SK-N-SH (cell line): ENCODE measurements around the gene SNX10. TPM values are rescaled to one million over a fixed set of nuclear protein-coding genes. Genes with fewer than 3 reads are reported as not detected.

Experiments
- CTCF ChIA-PET: fragments of 300-600, 350-600 bp; formaldehyde crosslinking; extraction: SDS; loops from one replicate; lab custom pipeline; 2021; lab: Yijun Ruan, JAX
- POLR2A ChIA-PET: fragments of 350-600 bp; sonication (Branson Sonifier 250); formaldehyde crosslinking; extraction: SDS; loops from one replicate; lab custom pipeline; 2020; ENCODE audit warnings: antibody characterized with exemption, inconsistent platforms; lab: Yijun Ruan, JAX
- DNase-seq: peaks from one replicate; pipeline ENCODE4 v3.0.0; 2012
- H2AFZ ChIP-seq: fragments of 200-600 bp; sonication (generic); 2 replicates; pipeline ENCODE4 v1.8.1; 2016; ENCODE audit warnings: antibody characterized with exemption, mild to moderate bottlenecking, low read depth
- H3F3A ChIP-seq: fragments of 200-600 bp; sonication (generic); replicated peaks from 2 replicates; pipeline ENCODE3; 2016; ENCODE audit warnings: antibody characterized with exemption, mild to moderate bottlenecking; ENCODE audit not compliant: insufficient read depth
- H3K27ac ChIP-seq, 2 experiments: fragments of 200-500 bp in 1 of 2; fragments of 200-600 bp in 1 of 2; sonication (Bioruptor generic) in 1 of 2; sonication (generic), shearing (Covaris generic) in 1 of 2; 2 replicates each; pipeline versions ENCODE4 v1.5.1 to v1.6.1; 2014 to 2016; ENCODE audit warnings: low read depth in 2 of 2, inconsistent platforms in 1 of 2, low read length in 1 of 2, mild to moderate bottlenecking in 1 of 2, mixed read lengths in 1 of 2
- H3K27me3 ChIP-seq: fragments of 200-600 bp; sonication (generic), shearing (Covaris generic); 2 replicates; pipeline ENCODE4 v1.6.1; 2016; ENCODE audit warnings: mixed run types; ENCODE audit not compliant: insufficient read depth
- H3K36me3 ChIP-seq, 2 experiments: fragments of 200-500 bp in 1 of 2; fragments of 200-600 bp in 1 of 2; sonication (Bioruptor generic) in 1 of 2; sonication (generic) in 1 of 2; replicated peaks in 1 of 2; 2 replicates each; pipeline versions ENCODE3 to v1.5.1; 2014 to 2016; ENCODE audit warnings: low read length in 1 of 2, mild to moderate bottlenecking in 1 of 2; ENCODE audit not compliant: insufficient read depth in 2 of 2, control insufficient read depth in 1 of 2
- H3K4me1 ChIP-seq, 2 experiments: fragments of 200-500 bp in 1 of 2; fragments of 200-600 bp in 1 of 2; sonication (Bioruptor generic) in 1 of 2; sonication (generic), shearing (Covaris generic) in 1 of 2; 2 replicates each; pipeline versions ENCODE4 v1.5.1 to v1.6.1; 2014 to 2016; ENCODE audit warnings: low read depth in 1 of 2, low read length in 1 of 2, mixed run types in 1 of 2; ENCODE audit not compliant: insufficient read depth in 2 of 2, control insufficient read depth in 1 of 2
- H3K4me2 ChIP-seq: fragments of 200-600 bp; sonication (generic), shearing (Covaris generic); 2 replicates; pipeline ENCODE4 v1.6.1; 2017; ENCODE audit warnings: mixed run types
- H3K4me3 ChIP-seq, 2 experiments: fragments of 200-500 bp in 1 of 2; fragments of 200-600 bp in 1 of 2; sonication (Bioruptor generic) in 1 of 2; sonication (generic), shearing (Covaris generic) in 1 of 2; 2 replicates each; pipeline versions ENCODE4 v1.5.1 to v1.8.1; 2014 to 2016; ENCODE audit warnings: low read depth in 2 of 2, inconsistent platforms in 1 of 2, low read length in 1 of 2, mild to moderate bottlenecking in 1 of 2, mixed read lengths in 1 of 2, moderate library complexity in 1 of 2
- H3K79me2 ChIP-seq: fragments of 200-600 bp; sonication (generic); 2 replicates; pipeline ENCODE4 v1.8.1; 2017; ENCODE audit warnings: mild to moderate bottlenecking; ENCODE audit not compliant: insufficient read depth
- H3K9ac ChIP-seq: fragments of 200-600 bp; sonication (generic); 2 replicates; pipeline ENCODE4 v1.6.1; 2017; ENCODE audit warnings: mixed run types
- H3K9me2 ChIP-seq: fragments of 200-600 bp; sonication (generic); 2 replicates; pipeline ENCODE4 v1.6.1; 2017; ENCODE audit warnings: mixed run types
- H3K9me3 ChIP-seq: fragments of 200-600 bp; sonication (generic); 2 replicates; pipeline ENCODE4 v1.6.1; 2017; ENCODE audit warnings: mixed run types, mild to moderate bottlenecking, moderate library complexity
- H4K20me1 ChIP-seq: fragments of 200-600 bp; sonication (generic); 2 replicates; pipeline ENCODE4 v1.6.1; 2017; ENCODE audit warnings: mild to moderate bottlenecking, mixed run types; ENCODE audit not compliant: insufficient read depth
- CHD2 ChIP-seq: fragments of 150-350 bp; IDR thresholded peaks from 2 replicates; pipeline ENCODE4 v1.6.1; 2018; ENCODE audit warnings: low read length; ENCODE audit not compliant: partially characterized antibody
- EP300 ChIP-seq, 2 experiments: IDR thresholded peaks; 2 replicates each; pipeline versions ENCODE4 v1.4.0 to v1.6.1; 2012; ENCODE audit warnings: borderline replicate concordance in 1 of 2, low read depth in 1 of 2, low read length in 1 of 2
- FOXJ3 ChIP-seq: sonication (generic); formaldehyde crosslinking; IDR thresholded peaks from 2 replicates; pipeline ENCODE4 v1.5.1; 2020; ENCODE audit warnings: mild to moderate bottlenecking, missing genetic modification reagents
- POLR2AphosphoS5 ChIP-seq: IDR thresholded peaks from 2 replicates; pipeline ENCODE4 v1.6.1; 2012; ENCODE audit warnings: low read depth, low read length
- RCOR1 ChIP-seq: fragments of 150-350 bp; IDR thresholded peaks from 2 replicates; pipeline ENCODE4 v1.6.1; 2017; ENCODE audit warnings: antibody characterized with exemption, low read length
- TCF12 ChIP-seq: IDR thresholded peaks from 2 replicates; pipeline ENCODE4 v1.4.0; 2012
- WGBS: methylation state at CpG from one replicate; pipeline ENCODE4 v1.1.6; 2017; ENCODE audit warnings: low lambda C conversion rate; 5-methylcytosine and 5-hydroxymethylcytosine counted together
- polyA plus RNA-seq, 3 experiments: library from polyadenylated mRNA; depleted of rRNA; stranded (reverse); fragments of >200 nt; gene quantifications; 2 replicates each; pipeline ENCODE4 v1.2.3, GENCODE V29; 2012
- TF ChIP-seq, protein P1 (sequence below): fragments of 150-350 bp; IDR thresholded peaks from 2 replicates; pipeline ENCODE4 v1.6.1; 2016; ENCODE audit warnings: mild to moderate bottlenecking, low read depth, low read length
- TF ChIP-seq, protein P2 (sequence below): IDR thresholded peaks from 2 replicates; pipeline ENCODE4 v1.4.0; 2012; ENCODE audit warnings: low read depth, borderline replicate concordance

SNX10 gene
- polyA plus RNA-seq, 1 of the 3 experiments (the other 2 are of a cell fraction): 0.02 TPM

GRCh38 chr7:26319636-26320035 lies 28.0 kb downstream of the SNX10 start:
- Histone ChIP-seq H3K27ac (no peak overlapping the region), H3K9me3 (no peaks in the 10 kb centered on the region)
- CTCF ChIA-PET: interaction anchor here (0.8 to 2.4 kb wide), 7 partner anchors 23 to 465 kb away, joined by 3 to 12 read pairs (median 5); no protein-coding TSS in a partner anchor
- TF ChIP-seq POLR2AphosphoS5 (no peak), FOXJ3 (CRISPR knock-in tag) (no peak)
- TF ChIP-seq, all 33 proteins: peak for 0
- no peaks in the 10 kb centered on the region for H3K36me3 ChIP-seq
- no peak overlapping the region for H3K4me3 ChIP-seq
- WGBS: 53% methylated on average over 3 of the region's 3 CpGs
- no peak overlapping the region for H3K9ac ChIP-seq
- POLR2A ChIA-PET: no interaction called here
- H4K20me1 ChIP-seq: no peaks in the 10 kb centered on the region
- H3F3A ChIP-seq: no peaks in the 10 kb centered on the region
- no peaks in the 10 kb centered on the region for H3K27me3 ChIP-seq
- no peak overlapping the region for H2AFZ ChIP-seq
- H3K4me1 ChIP-seq: no peaks in the 10 kb centered on the region
- H3K4me2 ChIP-seq: no peak overlapping the region
- DNase-seq: no peak
- H3K9me2 ChIP-seq: no peaks in the 10 kb centered on the region
- H3K79me2 ChIP-seq: no peaks in the 10 kb centered on the region

DNA sequence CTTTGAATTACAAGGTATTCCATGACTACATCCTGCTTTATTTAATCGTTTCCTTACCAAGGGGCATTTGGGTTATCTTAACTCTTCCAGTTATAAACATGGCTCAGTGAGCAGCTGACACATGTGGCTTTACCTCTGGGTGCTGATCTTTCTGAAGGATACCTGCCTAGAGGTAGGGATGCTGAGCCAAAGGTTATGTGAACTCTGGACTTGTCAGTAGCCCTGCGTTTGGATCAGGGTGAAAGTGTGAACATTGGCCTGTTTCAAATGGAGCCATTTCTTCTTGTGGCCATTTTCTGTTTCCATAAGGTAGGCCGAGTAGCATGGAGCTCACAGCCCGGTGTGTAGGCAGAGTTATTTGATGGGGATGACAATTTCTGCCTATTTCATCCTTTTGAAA lies 29.2 kb downstream of the SNX10 start:
- Histone ChIP-seq H3K4me2 (no peak overlapping the region), H3K4me1 (no peaks in the 10 kb centered on the region), H3K36me3 (no peaks in the 10 kb centered on the region), H3K9ac (no peak overlapping the region), H3K27me3 (no peaks in the 10 kb centered on the region), H3K79me2 (no peaks in the 10 kb centered on the region), H3K9me3 (no peaks in the 10 kb centered on the region), H4K20me1 (no peaks in the 10 kb centered on the region), H3F3A (no peaks in the 10 kb centered on the region), H3K4me3 (no peak overlapping the region), H2AFZ (no peak overlapping the region), H3K27ac (no peak overlapping the region), H3K9me2 (no peaks in the 10 kb centered on the region)
- 53% methylated on average over 4 of the region's 4 CpGs for WGBS
- no peak for DNase-seq
- no peak for TF ChIP-seq EP300 (IDR thresholded peaks at IDR 0.05; ENCODE audit: borderline replicate concordance in 1 of 2, low read depth in 1 of 2, low read length in 1 of 2)
- TF ChIP-seq, protein P1, sequence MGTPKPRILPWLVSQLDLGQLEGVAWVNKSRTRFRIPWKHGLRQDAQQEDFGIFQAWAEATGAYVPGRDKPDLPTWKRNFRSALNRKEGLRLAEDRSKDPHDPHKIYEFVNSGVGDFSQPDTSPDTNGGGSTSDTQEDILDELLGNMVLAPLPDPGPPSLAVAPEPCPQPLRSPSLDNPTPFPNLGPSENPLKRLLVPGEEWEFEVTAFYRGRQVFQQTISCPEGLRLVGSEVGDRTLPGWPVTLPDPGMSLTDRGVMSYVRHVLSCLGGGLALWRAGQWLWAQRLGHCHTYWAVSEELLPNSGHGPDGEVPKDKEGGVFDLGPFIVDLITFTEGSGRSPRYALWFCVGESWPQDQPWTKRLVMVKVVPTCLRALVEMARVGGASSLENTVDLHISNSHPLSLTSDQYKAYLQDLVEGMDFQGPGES: no peak
- ChIA-PET CTCF (interaction anchor here (0.7 to 1.6 kb wide), 4 partner anchors 44 to 427 kb away, joined by 3 to 6 read pairs (median 4); no protein-coding TSS in a partner anchor), POLR2A (no interaction called here)

- Histone ChIP-seq H4K20me1 (no peaks in the 10 kb centered on the region), H3K9ac (no peak overlapping the region), H3F3A (no peaks in the 10 kb centered on the region), H3K36me3 (no peaks in the 10 kb centered on the region), H2AFZ (no peak overlapping the region), H3K9me3 (no peaks in the 10 kb centered on the region), H3K4me2 (no peak overlapping the region), H3K27me3 (no peaks in the 10 kb centered on the region), H3K4me1 (no peaks in the 10 kb centered on the region)
- ChIA-PET POLR2A (no interaction called here), CTCF (interaction anchor here (0.7 to 1.6 kb wide), 4 partner anchors 43 to 428 kb away, joined by 3 to 6 read pairs (median 4); no protein-coding TSS in a partner anchor)
- DNase-seq: no peak
- TF ChIP-seq EP300 (IDR thresholded peaks at IDR 0.05; ENCODE audit: borderline replicate concordance in 1 of 2, low read depth in 1 of 2, low read length in 1 of 2): no peak
- TF ChIP-seq, protein P2, sequence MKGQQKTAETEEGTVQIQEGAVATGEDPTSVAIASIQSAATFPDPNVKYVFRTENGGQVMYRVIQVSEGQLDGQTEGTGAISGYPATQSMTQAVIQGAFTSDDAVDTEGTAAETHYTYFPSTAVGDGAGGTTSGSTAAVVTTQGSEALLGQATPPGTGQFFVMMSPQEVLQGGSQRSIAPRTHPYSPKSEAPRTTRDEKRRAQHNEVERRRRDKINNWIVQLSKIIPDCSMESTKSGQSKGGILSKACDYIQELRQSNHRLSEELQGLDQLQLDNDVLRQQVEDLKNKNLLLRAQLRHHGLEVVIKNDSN: no peak
- no peak for TF ChIP-seq TCF12
- TF ChIP-seq RCOR1: no peak
- TF ChIP-seq CHD2: no peak
- TF ChIP-seq, all 33 proteins: peak for 0
- Histone ChIP-seq H3K9me2 (no peaks in the 10 kb centered on the region), H3K4me3 (no peak overlapping the region), H3K27ac (no peak overlapping the region), H3K79me2 (no peaks in the 10 kb centered on the region)
- 16% methylated on average over 1 of the region's 1 CpG for WGBS
These were observed 29.8 kb downstream of the SNX10 start for GRCh38 chr7:26321435-26321834.
